HG03045 (cell line): Measurements from ENCODE around the gene CASP12.

Source experiments
- ATAC-seq: cut with Tn5 transposase; IDR thresholded peaks from one replicate; pipeline ENCODE4 v1.9.1; 2021; ENCODE audit warnings: mild to moderate bottlenecking, moderate library complexity; ENCODE audit not compliant: unreplicated experiment

CASP12 gene

DNA sequence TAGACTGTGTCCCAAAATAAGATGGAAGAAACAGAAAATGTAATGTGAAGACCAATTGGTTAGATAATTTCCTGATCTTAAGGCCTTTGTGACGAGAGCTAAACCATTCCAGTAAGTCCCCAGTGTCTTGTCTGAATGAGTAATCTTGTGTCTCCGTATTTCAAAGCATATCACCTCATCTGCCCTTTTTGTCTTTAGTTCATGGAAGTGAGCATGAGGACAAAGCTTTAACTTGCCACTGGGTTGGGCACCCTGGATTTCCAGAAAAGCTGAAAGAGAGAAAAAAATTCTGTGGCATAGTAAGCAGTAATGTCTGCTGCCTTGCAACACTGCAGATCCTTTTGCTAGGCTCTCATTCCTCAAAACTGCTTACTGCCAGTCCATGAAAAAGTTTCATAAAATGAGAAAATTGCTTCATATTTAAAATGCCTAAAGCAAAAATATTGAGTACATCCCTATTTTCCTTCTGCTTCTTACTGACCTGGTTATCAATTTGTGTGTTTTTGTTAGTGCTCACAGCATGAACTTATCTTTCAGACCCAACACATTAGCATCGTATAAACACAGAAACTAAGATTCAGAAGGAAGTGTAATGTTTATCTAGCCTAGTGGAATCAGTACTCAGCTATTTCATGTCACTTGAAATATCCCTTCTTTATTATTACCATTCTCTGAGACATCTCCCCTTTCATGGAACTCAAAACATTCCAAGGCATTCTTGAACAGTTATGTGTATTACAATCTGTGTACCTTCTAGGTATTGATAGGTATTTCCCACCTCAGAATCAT is 5.3 kb downstream of the CASP12 start:
- ATAC-seq: no peak

DNA sequence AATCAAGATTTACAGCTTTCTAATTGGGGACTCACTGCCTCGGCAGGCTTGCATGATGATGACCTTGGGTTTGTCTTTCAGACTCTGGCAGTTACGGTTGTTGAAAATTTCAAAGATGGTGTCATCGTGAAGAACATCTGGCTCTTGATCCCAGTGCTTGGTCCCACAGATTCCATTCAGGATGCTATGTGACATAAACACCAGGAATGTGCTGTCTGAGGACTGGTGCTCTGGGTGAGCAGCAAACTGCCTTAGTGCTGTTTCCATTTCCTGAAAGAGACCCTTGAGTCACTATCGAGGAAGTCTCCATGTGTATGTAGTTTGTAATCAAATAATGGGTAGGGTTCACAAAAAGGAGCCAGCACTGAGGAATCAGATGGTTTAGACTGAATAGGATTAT is 7.1 kb downstream of the CASP12 start:
- ATAC-seq: no peak

DNA sequence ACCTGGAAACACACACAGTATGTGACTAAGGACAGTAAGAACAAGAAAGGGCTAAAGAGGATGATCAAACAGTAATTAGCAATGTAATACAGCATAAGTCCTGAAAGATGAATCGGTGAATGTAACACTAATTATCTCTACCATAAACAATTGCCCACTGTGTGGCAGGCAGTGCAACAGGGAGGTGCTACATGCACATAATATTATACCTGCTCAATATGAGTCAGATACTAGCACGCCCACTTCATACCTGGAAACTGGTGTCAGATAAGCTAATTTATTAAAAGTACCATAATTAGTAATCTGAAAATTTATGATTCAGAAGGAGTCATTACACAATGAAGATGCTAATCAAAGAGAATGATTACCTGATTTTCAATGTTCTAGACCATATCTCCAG is 14.9 kb downstream of the CASP12 start:
- ATAC-seq: no peak

DNA sequence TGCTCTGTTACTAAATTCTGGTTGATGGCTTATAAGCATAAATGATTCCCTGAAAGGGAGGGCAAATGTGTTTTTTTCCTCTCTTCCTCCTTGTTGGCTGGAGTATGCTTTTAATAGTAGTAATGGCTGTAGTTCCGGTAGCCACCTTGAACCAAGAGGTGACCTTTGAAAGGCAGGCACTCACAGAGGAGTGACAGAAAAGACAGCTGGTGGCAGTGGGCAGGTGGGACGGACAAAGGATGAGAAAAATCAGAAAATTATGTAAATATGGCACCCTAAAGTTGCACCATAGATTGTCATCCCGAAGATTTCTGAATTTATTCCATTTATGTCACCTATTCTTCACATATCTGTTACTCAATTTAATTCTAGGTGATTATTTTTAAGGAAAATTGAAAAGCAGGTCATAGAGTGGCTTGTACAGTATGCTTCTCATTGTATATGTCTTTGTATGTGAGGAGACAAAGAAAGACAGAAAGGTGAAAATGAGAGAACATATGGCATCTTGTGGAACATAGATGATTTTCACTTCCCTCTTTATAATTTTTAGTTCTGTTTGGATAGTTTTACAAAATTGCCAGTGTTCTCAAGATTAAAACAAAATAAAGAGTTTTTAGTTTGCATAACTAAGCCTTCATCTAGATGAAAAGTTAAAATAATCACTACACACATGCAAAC is 17.0 kb downstream of the CASP12 start:
- ATAC-seq: peak; percentile 71

DNA sequence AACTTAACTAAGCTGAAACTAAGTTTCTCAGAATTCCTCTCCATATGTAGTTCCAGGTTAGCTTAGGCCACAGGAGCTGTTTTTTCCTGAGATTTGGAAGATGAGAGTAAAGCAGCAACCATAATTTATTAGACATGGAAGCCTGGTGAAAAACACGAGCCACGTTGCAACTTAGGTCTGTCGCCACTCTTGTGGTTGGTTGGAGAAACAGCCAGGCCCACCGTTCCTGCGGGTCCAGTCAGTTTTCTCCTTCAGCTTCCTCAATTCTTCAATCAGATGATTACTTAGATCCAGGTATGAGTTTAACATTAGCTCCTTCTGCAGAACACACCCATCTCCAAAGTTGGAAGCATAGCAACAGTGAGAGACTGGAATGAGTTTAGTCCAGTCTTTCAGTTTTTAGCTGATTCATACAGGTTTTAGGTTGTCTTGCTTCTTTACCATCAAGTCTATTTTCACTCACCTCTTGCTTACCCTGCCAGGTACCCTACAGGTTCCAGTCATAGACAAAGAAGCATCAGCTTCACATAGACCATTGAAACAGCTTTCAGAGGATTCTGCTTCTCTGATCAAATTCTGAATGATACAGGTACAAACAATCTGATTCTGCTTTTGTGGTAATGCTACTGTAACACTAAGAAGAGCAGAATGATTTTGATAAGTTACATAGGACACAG is 18.6 kb downstream of the CASP12 start:
- ATAC-seq: no peak

DNA sequence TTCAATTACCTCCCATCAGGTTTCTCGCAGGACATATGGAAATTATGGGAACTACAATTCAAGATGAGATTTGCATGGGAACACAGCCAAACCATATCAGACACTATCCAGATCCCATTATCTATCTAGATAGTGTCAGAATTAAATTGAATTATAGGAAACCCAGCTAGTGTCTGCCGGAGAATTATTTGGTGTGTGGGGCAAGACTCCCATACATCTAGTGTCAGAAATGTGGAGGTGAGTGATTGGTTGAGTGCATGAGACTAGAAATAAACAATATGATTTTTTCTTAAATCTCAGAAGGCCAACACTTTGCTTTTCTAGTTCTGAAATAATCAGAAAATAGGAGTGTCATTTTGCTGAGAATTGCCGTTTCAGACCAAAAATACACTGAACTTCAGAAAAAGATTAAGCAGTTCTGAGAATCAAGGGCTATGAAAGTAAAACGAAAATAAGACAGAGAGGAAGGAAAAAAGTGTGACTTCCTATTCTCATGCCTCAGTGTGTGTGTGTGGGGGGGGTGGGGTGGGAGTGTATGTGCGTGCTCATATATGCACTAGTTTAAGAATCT is 21.3 kb downstream of the CASP12 start:
- ATAC-seq: no peak

DNA sequence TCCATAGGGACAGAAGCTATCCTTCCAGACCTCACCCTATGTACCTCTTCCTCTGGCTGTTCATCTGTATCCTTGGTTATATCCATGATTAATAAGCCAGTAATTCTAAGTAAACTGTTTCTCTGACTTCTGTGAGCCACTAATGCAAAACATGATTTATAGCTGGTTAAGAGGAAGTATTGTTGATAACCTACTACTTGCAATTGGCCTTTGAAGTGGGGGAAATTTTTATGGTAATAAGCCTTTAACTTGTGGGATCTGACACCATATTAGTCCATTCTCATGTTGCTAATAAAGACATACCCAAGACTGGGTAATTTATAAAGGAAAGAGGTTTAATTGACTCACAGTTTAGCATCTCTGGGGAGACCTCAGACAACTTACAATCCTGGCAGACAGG is 21.9 kb downstream of the CASP12 start:
- ATAC-seq: no peak

DNA sequence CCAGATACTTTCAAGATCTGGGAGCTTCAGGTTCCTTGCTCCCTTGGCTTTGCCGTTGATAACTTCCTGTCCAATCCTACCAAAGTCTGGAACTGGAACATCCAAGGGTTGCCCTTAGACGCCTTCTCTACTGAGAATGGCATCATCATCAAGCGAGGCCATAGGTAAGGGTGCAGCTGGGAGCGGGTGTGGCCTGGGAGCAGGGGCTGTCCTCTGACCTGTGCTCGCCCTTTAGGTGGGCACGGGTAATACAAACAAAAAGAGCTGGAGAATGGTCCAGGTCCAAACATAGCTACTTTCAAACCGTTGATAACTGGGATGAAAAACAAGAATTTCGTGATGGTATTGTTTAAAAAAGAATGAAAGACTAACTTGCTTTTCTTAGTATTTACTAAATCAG is 25.0 kb downstream of the CASP12 start:
- ATAC-seq: no peak

DNA sequence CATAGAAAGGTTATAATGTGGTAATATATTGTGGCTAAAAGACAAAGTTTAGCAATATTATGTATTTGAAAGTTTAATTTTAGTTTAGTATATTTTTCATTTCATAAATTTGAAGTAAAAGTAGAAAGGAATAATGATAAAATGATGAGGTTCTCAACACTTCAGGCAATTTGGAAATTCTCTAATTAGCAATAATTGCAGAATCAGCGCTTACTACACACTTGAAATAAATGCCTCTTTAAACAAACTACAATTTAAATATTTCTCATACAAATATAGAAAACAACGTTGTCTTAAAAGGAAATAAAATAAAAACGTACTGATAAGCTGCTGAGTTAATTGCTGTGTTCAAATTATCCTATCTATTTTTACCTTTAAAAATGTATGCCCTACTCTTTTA is 25.9 kb downstream of the CASP12 start:
- ATAC-seq: no peak

DNA sequence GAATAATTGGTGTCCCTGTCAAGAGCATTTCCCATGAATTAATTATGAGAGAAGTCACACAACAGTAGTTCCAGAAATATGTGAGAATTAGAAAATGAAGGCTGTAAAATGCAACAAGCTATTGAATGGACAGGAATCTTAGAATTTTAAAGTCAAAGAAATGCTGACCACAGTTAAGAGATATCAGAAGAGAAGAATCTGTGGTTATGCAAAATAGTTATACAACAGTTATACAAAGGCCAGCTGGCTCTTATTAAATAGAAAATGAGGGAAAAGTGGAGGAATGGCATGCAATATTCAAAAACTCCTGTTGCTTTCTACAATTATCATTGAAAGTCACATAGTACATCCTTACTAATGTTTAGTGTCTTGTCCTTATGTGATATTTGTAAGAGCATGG is 27.4 kb downstream of the CASP12 start:
- ATAC-seq: no peak

DNA sequence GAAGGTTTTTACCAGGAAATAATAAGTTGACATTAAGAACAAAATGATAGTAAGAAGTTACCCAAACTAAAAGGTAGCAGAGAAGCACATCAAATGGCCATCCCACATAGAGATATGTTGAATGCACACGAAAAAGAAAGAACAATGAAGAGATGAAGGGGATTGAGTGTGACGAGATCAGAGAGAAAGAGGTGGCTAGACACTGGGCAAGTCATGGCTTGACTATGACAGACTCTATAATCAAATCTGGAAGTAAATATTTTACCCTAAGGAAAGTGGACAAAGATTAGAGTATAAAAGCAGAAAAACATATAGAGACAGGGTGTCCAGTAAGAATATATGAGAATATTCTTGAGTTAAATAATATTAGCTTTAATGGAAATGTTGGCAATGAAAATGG is 31.4 kb downstream of the CASP12 start:
- ATAC-seq: no peak

DNA sequence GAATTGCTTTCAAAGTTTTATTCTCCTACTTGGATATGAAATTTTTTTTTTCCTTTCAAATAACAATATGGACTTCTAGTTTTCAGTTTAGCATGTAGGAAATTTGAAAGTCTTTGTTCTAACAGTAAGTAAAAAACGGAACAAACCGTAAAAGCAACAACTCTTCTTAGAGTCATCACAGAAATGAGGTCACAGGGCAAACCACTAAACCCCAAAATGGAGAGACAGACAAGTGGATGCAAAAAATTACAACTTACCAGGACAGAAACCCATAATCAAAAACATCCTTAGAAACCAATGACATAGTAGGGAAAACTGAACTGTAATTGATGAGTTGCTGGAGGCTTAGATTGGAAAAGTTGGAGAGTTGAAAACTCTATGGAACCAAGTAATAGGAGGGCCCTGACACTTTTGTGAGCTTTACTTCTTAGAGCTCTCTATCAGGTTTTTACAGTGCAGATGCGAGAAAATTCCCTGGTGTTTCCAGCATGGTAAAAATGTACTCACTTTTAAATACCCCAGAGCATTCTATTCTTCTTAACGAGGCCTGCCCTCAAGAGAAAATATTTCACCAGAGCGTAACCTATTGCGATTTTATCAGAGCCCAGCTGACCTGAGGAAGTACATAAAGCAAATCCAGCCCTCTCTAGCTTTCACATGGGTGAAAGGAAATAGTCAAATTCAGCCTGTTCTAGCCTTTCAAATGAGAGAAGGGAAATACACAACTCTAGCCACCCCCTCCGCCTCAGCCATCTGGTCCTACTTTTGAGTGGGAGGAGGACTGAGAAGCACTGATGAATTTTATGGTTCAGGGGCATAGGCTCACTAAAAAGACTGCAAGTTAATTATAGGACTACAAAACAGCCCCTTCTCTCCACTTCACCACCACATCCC is 39.1 kb downstream of the CASP12 start:
- no peak for ATAC-seq

DNA sequence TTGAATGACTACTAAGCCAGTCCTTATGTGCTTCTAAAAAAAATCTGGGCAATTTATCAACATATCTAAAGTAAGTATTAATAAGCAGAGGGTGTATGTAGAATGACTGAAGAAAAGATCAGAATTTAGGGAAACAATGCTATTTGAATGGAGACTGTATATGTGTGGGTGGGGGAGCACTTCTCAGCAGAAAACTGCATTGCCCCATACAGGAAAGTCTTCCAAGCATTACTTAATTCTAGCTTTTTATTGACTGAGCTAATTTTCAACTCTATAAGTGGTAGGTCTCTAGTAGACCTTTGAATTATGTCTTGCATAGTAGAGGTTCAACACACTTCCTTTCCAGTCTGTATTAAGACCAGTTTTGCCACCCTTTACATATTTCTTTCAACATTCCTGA is 41.7 kb downstream of the CASP12 start:
- no peak for ATAC-seq

DNA sequence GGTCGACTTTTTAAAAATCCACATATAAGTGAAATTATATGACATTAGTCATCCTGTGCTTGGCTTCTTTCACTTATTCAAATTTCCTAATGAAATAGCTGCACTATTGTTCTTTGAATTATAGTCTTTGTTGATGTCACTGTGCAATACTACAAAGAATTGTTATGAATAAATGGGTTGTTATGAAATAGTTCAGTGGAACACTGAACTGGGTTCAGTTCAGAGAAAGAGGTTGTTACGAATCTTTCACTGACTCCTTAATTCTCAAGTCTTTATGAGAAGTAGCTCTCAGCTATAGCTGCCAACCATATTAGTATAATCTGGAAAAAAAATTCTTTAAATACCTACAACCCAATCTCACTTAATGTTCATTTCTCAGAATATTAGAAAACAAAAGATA is 42.3 kb downstream of the CASP12 start:
- no peak for ATAC-seq

DNA sequence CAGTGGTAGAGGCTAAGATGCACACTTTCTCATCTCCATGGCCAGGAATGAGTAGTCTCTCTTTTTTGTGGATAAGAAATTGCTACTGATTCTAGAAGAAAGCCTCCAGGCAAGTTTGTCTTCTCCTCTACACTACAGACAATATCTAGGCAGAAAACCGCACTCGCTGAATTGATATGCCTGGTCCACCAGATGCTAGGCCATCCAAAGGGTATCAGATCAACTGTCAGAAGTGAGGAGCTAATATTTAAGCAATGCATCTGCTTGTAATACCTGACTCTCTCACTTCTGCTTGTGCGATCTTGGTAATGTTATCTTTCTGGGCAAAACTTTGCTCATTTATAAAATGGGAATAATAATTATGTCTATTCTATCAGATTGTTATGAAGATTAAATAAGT is 45.0 kb downstream of the CASP12 start:
- ATAC-seq: no peak

DNA sequence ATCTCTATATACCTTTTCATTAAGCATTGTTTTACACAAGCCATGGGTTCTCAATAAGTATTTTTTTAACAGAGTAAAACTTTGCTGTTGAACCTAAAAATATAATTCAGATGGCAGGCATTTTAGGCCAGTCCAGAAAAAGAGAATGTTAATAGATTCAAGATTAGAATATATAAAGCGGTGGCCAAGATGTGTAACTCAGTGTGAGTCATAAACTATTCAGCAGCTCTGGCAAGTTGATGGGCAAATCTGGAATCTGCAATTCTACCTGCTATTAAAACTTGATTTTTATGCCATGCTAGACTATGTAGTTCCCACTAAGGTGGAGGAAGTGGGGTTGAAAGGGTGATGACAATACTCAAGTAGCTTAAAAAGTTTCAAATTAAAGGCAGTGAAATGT is 45.4 kb downstream of the CASP12 start:
- no peak for ATAC-seq

DNA sequence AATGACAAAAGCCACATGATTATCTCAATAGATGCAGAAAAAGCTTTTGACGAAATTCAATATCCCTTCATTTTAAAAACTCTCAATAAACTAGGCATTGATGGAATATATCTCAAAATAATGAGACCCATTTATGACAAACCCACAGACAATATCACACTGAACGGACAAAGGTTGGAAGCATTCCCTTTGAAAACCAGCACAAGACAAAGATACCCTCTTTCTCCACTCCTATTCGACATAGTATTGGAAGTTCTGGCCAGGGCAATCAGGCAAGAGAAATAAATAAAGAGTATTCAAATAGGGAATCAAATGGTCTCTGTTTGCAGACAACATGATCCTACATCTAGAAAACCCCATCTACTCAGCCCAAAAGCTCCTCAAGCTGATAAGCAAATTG is 52.0 kb downstream of the CASP12 start:
- no peak for ATAC-seq

DNA sequence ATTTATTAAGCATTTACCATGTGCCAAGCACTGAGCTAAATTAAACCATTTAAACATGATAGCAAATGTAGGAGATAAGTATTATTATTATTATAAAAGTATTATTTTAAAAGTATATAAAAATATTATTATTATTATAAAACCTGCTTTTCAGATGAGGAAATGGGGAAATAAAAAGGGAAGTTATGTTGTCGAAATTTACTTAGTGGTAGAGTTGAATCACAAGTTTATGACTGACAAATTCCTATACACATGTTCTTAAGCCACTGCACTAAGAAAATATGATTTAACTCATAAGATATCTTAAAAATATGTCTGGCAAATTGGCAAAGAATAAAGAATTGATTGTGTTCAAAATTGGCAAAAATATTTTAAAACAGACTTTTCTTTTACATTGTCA is 53.8 kb downstream of the CASP12 start:
- no peak for ATAC-seq

DNA sequence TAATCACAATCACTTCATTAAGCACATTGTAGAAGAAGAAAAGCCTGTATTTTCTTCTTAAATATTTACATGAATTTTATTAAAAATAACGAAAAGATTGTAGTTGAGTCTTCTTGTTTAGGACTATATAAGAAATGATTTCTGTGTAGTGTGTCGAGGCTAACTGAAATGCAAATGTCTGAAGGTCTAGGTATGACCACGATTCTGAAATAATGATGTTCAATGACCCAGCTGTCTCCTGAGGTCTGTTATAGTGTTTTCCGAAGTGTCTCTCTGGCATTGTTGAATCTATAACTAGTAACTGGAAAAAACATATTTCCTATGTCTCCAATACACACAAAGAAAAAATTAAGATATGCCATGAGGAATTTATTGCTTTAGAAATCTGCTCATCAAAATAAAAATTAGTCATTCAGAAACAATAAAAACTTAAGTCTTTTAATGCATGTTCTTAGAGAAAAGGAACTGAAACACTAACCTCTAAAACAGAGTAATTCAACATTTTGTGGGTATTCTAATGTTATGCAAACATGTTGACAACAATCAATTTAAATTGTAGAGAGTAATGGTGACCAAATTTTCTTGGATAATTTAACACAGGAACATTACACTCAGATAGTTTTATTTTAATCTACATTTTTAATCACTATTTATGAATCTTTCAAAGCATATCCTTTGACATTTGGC is 55.0 kb downstream of the CASP12 start:
- ATAC-seq: no peak

DNA sequence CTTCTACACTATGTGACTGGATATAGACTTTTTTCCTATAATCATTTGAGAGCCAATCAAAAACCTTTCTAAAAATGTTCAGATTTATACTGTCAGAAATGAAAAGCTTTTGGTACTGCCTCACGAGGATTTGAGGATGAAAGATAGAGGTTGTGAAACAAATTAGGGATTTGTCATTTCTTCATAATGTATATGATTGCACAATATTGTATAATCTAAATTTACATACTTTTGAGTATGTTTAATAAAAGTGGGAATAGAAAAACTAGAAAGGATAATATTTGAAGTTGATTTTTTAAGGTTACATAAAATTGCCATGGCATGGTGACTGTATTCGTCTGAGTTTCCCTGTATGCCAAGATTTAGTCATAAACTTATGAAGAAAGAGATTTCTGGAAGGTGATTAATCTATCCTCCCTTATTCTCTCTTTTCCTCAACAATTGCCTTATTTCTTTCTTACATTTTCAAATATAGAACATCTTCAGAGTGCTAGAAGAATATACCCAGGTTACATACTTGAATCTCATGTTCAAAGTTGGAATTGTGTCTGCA is 56.2 kb downstream of the CASP12 start:
- no peak for ATAC-seq
